GM12878 (cell line): ENCODE results near the gene KRTAP10-1.

Source experiments
- CHD2 ChIP-seq: IDR thresholded peaks from 2 replicates; pipeline ENCODE4 v1.6.1; 2011; ENCODE audit warnings: low read depth, low read length, improper control_type of control experiment, borderline replicate concordance
- CTCF ChIP-seq, 3 experiments: IDR thresholded peaks in 2 of 3; conservative IDR thresholded peaks in 1 of 3; 2 replicates each; pipeline ENCODE4 v1.5.1; 2011; ENCODE audit warnings: low read depth in 3 of 3, low read length in 3 of 3, mild to moderate bottlenecking in 3 of 3, control low read depth in 2 of 3, moderate library complexity in 2 of 3, inconsistent platforms in 1 of 3, mixed read lengths in 1 of 3; ENCODE audit not compliant: control insufficient read depth in 2 of 3, insufficient read depth in 1 of 3; ENCODE audit errors: extremely low read depth in 1 of 3
- ETV6 ChIP-seq, 2 experiments: fragments of 450-650 bp in 1 of 2; IDR thresholded peaks in 1 of 2; conservative IDR thresholded peaks in 1 of 2; 2 replicates each; pipeline ENCODE4 v1.6.1; 2014; ENCODE audit warnings: antibody characterized with exemption in 1 of 2, borderline replicate concordance in 1 of 2, low read depth in 1 of 2, mild to moderate bottlenecking in 1 of 2, moderate library complexity in 1 of 2
- FOXK2 ChIP-seq: fragments of 450-650 bp; IDR thresholded peaks from 2 replicates; pipeline ENCODE4 v1.6.1; 2017; ENCODE audit warnings: mild to moderate bottlenecking, moderate library complexity
- GABPA ChIP-seq: IDR thresholded peaks from 2 replicates; pipeline ENCODE4 v1.6.1; 2014; ENCODE audit warnings: antibody characterized with exemption, low read depth, mild to moderate bottlenecking, inconsistent platforms
- PAX5 ChIP-seq: IDR thresholded peaks from 2 replicates; pipeline ENCODE4 v1.6.1; 2011; ENCODE audit warnings: low read depth, low read length, borderline replicate concordance
- POLR2A ChIP-seq: IDR thresholded peaks from 2 replicates; pipeline ENCODE4 v1.6.1; 2011; ENCODE audit warnings: low read depth, mild to moderate bottlenecking, low read length
- SIN3A ChIP-seq: IDR thresholded peaks from 2 replicates; pipeline ENCODE4 v1.6.1; 2012; ENCODE audit warnings: low read depth, low read length, improper control_type of control experiment

- TF ChIP-seq PAX5 (no peak), CHD2 (no peak), ETV6 (conservative IDR thresholded peaks at IDR 0.05 in 1 of 2, IDR thresholded peaks at IDR 0.05 in 1 of 2; ENCODE audit: borderline replicate concordance in 1 of 2, low read depth in 1 of 2) (no peak), CTCF (IDR thresholded peaks at IDR 0.05 in 2 of 3, conservative IDR thresholded peaks at IDR 0.05 in 1 of 3; ENCODE audit: control insufficient read depth in 2 of 3, extremely low read depth in 1 of 3, insufficient read depth in 1 of 3, low read depth in 3 of 3, low read length in 3 of 3) (no peak), SIN3A (no peak), POLR2A (no peak), FOXK2 (no peak), GABPA (no peak)
Measured at GRCh38 chr21:44514218-44514520, 25.8 kb downstream of the KRTAP10-1 start.
